GM12892 (cell line): ENCODE results near the gene SRPX.

ENCODE experiments used
- POLR2A ChIP-seq: IDR thresholded peaks from 2 replicates; pipeline ENCODE4 v1.6.1; 2011; ENCODE audit warnings: low read depth, low read length, control low read depth
- POLR2AphosphoS5 ChIP-seq: IDR thresholded peaks from 2 replicates; pipeline ENCODE4 v1.6.1; 2011; ENCODE audit warnings: low read depth, low read length, control low read depth
- TAF1 ChIP-seq: IDR thresholded peaks from 2 replicates; pipeline ENCODE4 v1.6.1; 2011; ENCODE audit warnings: low read depth, mild to moderate bottlenecking, control low read depth, low read length, borderline replicate concordance

DNA sequence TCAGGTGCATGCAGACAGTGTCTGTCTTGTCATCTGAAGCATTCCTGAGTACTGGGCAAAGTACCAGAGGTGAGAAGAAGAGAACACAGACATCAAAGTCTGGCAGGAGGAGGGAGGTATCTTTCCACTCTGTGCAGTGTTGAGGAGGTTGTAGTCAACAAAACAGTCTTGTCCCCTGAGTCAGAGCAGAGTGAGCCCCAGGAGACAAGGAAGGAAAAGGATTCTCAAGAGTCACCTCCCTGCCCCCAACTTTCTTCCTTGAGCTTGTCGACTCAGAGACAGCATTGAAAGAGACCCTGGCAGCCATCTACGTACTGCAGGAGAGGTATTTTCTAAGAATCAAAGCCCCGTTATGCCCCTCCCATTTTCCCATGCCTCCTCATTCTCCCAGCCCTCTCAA, 4.4 kb upstream of the SRPX start:
- TF ChIP-seq TAF1 = no peak
- no peak for TF ChIP-seq POLR2A
- TF ChIP-seq POLR2AphosphoS5 = no peak
